Caco-2 (cell line): ENCODE data around the gene TCTN1. TPM values are rescaled to one million over a fixed set of nuclear protein-coding genes. Genes with fewer than 3 reads are reported as not detected.

Source experiments
- BruUV-seq: library from RNA; stranded (reverse); fragments of 400-500 nt; replicated peaks from 2 replicates; lab custom pipeline; 2021; lab: Mats Ljungman, UMichigan
- CTCF ChIA-PET: fragments of 300-600 bp; sonication (Branson Sonifier 250); formaldehyde crosslinking; loops from one replicate; lab custom pipeline; 2022; ENCODE audit warnings: antibody characterized with exemption; lab: Charles Lee
- POLR2A ChIA-PET: fragments of 300-600 bp; sonication (Branson Sonifier 250); formaldehyde crosslinking; loops from one replicate; lab custom pipeline; 2022; ENCODE audit warnings: antibody characterized with exemption; lab: Charles Lee
- DNase-seq, 2 experiments: peaks; one replicate each; pipeline versions ENCODE4 v3.0.0 to v3.0.0-alpha.2; 2020 to 2022
- H3K27me3 ChIP-seq: replicated peaks from 2 replicates; pipeline ENCODE4 v1.6.0; 2011; ENCODE audit warnings: low read length; ENCODE audit not compliant: control insufficient read depth, insufficient read depth
- H3K36me3 ChIP-seq: 2 replicates; pipeline ENCODE4 v1.5.1; 2011; ENCODE audit warnings: low read length; ENCODE audit not compliant: control insufficient read depth, insufficient read depth
- H3K4me1 ChIP-seq: fragments of 250-450 bp; sonication (Bioruptor Pico); 2 replicates; pipeline ENCODE4 v1.5.1; 2020; ENCODE audit warnings: mild to moderate bottlenecking
- H3K4me3 ChIP-seq: 2 replicates; pipeline ENCODE4 v1.5.1; 2011; ENCODE audit warnings: low read depth, mild to moderate bottlenecking, control low read depth, low read length
- H3K9me3 ChIP-seq: fragments of 250-450 bp; sonication (Bioruptor Pico); 2 replicates; pipeline ENCODE4 v1.5.1; 2020; ENCODE audit warnings: mild to moderate bottlenecking, moderate library complexity
- H3K27ac Mint-ChIP-seq: one replicate; pipeline ENCODE4 v1.8.0; 2022; ENCODE audit warnings: mixed read lengths; ENCODE audit not compliant: unreplicated experiment
- H3K27me3 Mint-ChIP-seq: one replicate; pipeline ENCODE4 v1.8.0; 2022; ENCODE audit warnings: mixed read lengths; ENCODE audit not compliant: insufficient read depth, unreplicated experiment
- H3K36me3 Mint-ChIP-seq: one replicate; pipeline ENCODE4 v1.8.0; 2022; ENCODE audit warnings: mild to moderate bottlenecking, mixed read lengths; ENCODE audit not compliant: insufficient read depth, unreplicated experiment
- H3K4me1 Mint-ChIP-seq: one replicate; pipeline ENCODE4 v1.8.0; 2022; ENCODE audit warnings: low read depth, mixed read lengths; ENCODE audit not compliant: unreplicated experiment
- H3K4me3 Mint-ChIP-seq: one replicate; pipeline ENCODE4 v1.8.0; 2022; ENCODE audit warnings: mild to moderate bottlenecking, moderate library complexity, mixed read lengths; ENCODE audit not compliant: unreplicated experiment
- H3K9me3 Mint-ChIP-seq: one replicate; pipeline ENCODE4 v1.8.0; 2022; ENCODE audit warnings: mixed read lengths; ENCODE audit not compliant: unreplicated experiment
- CTCF ChIP-seq, 2 experiments: fragments of 200-600 bp in 1 of 2; IDR thresholded peaks; 1 replicate in 1 of 2; 2 replicates in 1 of 2; pipeline versions ENCODE4 v1.5.1 to v1.8.0; 2011 to 2022; ENCODE audit warnings: antibody characterized with exemption in 1 of 2, control low read depth in 1 of 2, inconsistent platforms in 1 of 2, low read depth in 1 of 2, low read length in 1 of 2, mild to moderate bottlenecking in 1 of 2, moderate library complexity in 1 of 2; ENCODE audit not compliant: insufficient read depth in 1 of 2, severe bottlenecking in 1 of 2, unreplicated experiment in 1 of 2
- intact Hi-C: fragments of 100-400 bp; cut with micrococcal nuclease; formaldehyde crosslinking; loops from one replicate; pipeline ENCODE4 v1.10.0; 2022; ENCODE audit not compliant: unreplicated experiment
- total RNA-seq: library from RNA; stranded (reverse); gene quantifications from 2 replicates; pipeline ENCODE4 v1.2.3, GENCODE V29; 2022

Gene TCTN1
- total RNA-seq, 1 experiment from 2014 or later, result 13.8 TPM

DNA sequence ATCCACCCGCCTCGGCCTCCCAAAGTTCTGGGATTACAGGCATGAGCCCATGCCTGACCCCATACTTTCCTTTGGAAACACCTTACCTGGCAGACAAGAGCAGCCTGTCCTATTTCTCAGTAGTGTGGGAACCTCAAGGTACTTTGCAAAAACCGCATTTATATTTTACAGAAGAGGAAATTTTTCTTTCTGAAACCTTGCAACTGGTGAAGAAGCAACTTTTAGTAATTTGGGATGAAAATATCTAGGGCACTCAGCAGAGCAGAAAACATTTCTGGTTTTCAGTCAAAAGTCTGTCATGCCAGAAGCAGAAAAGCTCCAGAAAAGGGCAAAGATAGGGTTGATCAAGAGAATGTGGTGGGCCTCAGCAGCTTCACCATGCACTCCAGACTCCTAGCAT, 53.7 kb downstream of the TCTN1 start:
- H3K9me3 ChIP-seq, result no peaks in the 10 kb centered on the region
- no TSS peak for BruUV-seq
- H3K4me3 Mint-ChIP-seq, result no peak overlapping the region
- no peaks in the 10 kb centered on the region for H3K36me3 ChIP-seq
- DNase-seq, result no peak
- no peak for TF ChIP-seq CTCF (IDR thresholded peaks at IDR 0.05; ENCODE audit: insufficient read depth in 1 of 2, low read depth in 1 of 2, low read length in 1 of 2, severe bottlenecking in 1 of 2, unreplicated experiment in 1 of 2)
- intact Hi-C loops, result no loop called here
- POLR2A ChIA-PET, result no interaction called here
- no peak overlapping the region for H3K4me3 ChIP-seq
- CTCF ChIA-PET, result no interaction called here
- H3K27me3 Mint-ChIP-seq, result peaks cover 15% of the 10 kb centered on the region
- H3K27ac Mint-ChIP-seq, result no peak overlapping the region
- H3K27me3 ChIP-seq, result no peaks in the 10 kb centered on the region
- H3K4me1 ChIP-seq, result no peaks in the 10 kb centered on the region
- H3K4me1 Mint-ChIP-seq, result no peaks in the 10 kb centered on the region
- peaks cover 7% of the 10 kb centered on the region for H3K9me3 Mint-ChIP-seq
- no peaks in the 10 kb centered on the region for H3K36me3 Mint-ChIP-seq

DNA sequence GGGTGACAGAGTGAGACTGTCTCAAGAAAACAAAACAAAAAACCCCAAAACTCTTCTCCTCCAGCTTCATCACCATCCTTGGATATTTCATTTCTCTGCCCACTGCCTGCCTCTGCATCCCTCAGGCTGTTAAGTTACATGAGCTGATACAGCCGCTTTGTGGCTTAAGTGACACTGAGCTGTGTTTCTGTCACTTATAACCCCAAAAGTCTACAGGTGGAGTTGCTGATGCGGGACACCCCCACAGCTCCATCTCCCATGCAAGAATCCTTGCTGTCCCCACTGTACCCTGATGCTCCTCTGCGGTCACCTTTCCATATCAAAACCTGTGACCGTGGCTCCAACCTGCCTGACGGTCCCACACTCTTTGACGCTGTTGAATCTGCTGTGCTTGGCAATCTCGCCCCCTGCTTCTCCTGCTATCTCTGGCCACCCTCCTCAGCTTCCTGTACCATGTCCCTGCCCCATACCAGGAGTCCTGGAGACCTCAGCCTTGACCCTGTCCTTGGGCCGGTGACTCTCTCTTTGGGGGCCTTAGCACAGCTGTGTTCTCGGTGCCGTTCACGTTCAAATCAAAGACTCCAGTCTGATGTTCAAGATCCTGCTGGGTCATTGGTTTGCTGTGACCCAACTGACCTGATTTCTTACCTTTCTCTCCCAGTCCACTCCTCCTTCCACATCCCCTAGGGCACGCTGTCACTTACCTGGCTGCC, 54.7 kb downstream of the TCTN1 start:
- no peak overlapping the region for H3K4me3 ChIP-seq
- H3K9me3 ChIP-seq, result no peaks in the 10 kb centered on the region
- intact Hi-C loops, result no loop called here
- Mint-ChIP-seq H3K27ac (no peak overlapping the region), H3K4me3 (no peak overlapping the region), H3K36me3 (no peaks in the 10 kb centered on the region), H3K27me3 (peaks cover 13% of the 10 kb centered on the region), H3K4me1 (no peaks in the 10 kb centered on the region), H3K9me3 (peaks cover 7% of the 10 kb centered on the region)
- ChIA-PET CTCF (no interaction called here), POLR2A (no interaction called here)
- no peaks in the 10 kb centered on the region for H3K4me1 ChIP-seq
- no peaks in the 10 kb centered on the region for H3K27me3 ChIP-seq
- no TSS peak for BruUV-seq
- DNase-seq, result no peak
- H3K36me3 ChIP-seq, result no peaks in the 10 kb centered on the region
- TF ChIP-seq CTCF (IDR thresholded peaks at IDR 0.05; ENCODE audit: insufficient read depth in 1 of 2, low read depth in 1 of 2, low read length in 1 of 2, severe bottlenecking in 1 of 2, unreplicated experiment in 1 of 2), result no peak

DNA sequence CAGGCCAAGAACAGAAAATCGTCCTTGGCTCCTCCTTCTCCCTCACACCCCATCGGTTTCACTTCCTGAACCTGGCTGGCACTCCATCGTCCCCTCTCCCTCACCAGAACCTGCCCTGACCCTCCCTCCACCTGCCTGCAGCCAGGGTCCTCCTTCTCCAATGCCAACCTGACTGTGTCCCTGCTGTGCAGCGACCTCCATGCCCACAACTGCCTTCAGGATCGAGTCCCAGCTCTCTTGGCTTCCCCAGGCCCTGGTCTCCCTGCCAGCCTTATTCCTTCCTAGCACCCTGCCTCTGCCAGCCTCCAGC, 55.2 kb downstream of the TCTN1 start:
- no TSS peak for BruUV-seq
- POLR2A ChIA-PET, result no interaction called here
- H3K36me3 ChIP-seq, result no peaks in the 10 kb centered on the region
- H3K9me3 Mint-ChIP-seq, result peaks cover 7% of the 10 kb centered on the region
- intact Hi-C loops, result no loop called here
- H3K27me3 Mint-ChIP-seq, result peaks cover 13% of the 10 kb centered on the region
- peaks cover 3% of the 10 kb centered on the region for H3K4me1 Mint-ChIP-seq
- DNase-seq, result no peak
- H3K4me3 ChIP-seq, result no peak overlapping the region
- H3K36me3 Mint-ChIP-seq, result no peaks in the 10 kb centered on the region
- H3K9me3 ChIP-seq, result no peaks in the 10 kb centered on the region
- H3K27me3 ChIP-seq, result no peaks in the 10 kb centered on the region
- no peak for TF ChIP-seq CTCF (IDR thresholded peaks at IDR 0.05; ENCODE audit: insufficient read depth in 1 of 2, low read depth in 1 of 2, low read length in 1 of 2, severe bottlenecking in 1 of 2, unreplicated experiment in 1 of 2)
- no peak overlapping the region for H3K27ac Mint-ChIP-seq
- CTCF ChIA-PET, result no interaction called here
- H3K4me3 Mint-ChIP-seq, result no peak overlapping the region
- H3K4me1 ChIP-seq, result no peaks in the 10 kb centered on the region
